Measurements from ENCODE around the gene XAB2.
"Not testable (repeated sequence)": the region's sequence is repeated elsewhere in the genome, so short reads cannot be mapped to it uniquely, and the experiment has no call there.

The XAB2 gene

DNA sequence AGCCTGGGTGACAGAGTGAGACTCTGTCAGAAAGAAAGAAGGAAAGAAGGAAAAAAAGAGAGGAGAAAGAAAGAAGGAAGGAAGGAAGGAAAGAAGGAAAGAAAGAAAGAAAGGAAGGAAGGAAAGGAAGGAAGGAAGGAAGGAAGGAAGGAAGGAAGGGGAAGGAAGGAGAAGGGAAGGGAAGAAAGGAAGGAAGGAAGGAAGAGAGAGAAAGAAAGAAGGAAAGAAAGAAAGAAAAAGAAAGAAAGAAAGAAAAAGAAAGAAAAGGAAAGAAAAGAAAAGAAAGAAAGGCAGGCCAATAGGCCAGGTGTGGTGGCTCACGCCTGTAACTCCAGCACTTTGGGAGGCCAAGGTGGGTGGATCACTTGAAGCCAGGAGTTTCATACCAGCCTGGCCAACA is 51.9 kb downstream of the XAB2 start:
- DNase-seq (ENCODE audit: low read depth in 2 of 2) = not testable (repeated sequence)

DNA sequence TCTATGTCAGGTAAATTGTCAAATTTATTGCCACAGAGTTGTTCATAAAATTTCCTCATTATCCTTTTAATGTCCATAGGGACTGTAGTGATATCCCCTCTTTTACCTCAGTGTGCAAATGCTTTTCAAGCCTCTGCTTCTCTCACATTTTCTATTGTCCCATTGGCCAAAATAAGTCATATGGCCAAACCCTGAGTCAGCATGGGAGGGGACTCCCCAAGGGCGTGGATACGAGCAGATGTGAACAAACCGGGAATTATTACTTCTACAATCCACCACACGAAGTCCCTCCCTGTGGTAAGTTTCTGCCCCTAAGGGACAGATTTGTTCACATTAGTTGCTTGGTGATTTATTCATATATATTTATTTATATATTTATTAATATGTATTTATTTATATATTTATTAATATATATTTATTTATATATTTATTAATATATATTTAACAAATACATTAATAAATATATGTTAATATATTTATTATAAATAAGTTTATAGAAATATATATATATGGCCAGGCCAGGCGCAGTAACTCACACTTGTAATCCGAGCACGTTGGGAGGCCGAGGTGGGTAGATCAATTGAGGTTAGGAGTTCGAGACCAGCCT is 53.8 kb downstream of the XAB2 start:
- no peak for DNase-seq (ENCODE audit: low read depth in 2 of 2)

DNA sequence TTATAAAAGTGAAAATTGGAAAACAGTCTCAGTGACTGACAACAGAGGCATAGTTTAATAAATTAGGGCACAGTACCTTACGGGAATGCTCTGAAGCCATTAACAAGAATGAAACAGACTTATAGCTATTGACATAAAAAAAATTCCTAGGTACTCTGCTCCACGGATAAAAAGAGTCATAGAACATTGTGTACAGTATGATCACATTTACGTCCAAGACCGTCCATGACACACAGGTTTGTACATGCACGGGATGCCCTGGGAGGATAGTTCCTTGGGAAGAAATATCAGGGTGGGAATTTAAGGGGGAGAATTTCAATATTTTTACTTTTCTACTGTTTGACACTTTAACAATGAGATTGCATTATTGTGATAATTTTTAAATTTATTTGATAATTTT is 58.6 kb downstream of the XAB2 start:
- DNase-seq (ENCODE audit: low read depth in 2 of 2) = no peak
